SH-SY5Y (cell line): ENCODE measurements around the gene TRIM67.

ENCODE experiments used
- GATA2 ChIP-seq: IDR thresholded peaks from 2 replicates; pipeline ENCODE4 v1.6.1; 2011; ENCODE audit warnings: mild to moderate bottlenecking, low read depth, low read length
- GATA3 ChIP-seq: IDR thresholded peaks from 2 replicates; pipeline ENCODE4 v1.6.1; 2011; ENCODE audit warnings: low read depth, mild to moderate bottlenecking, low read length, moderate library complexity

- TF ChIP-seq GATA2 (no peak), GATA3 (no peak)
Measured at GRCh38 chr1:231208980-231209379, 47.1 kb downstream of the TRIM67 start.
